Nucleus accumbens (tissue), 56 donors: ENCODE results near the gene SLC39A7.

ENCODE experiments used
- DNase-seq, 56 donors: peaks; one replicate each; lab custom pipeline; 2025; lab: John Stamatoyannopoulos, UW

Gene SLC39A7

GRCh38 chr6:33189164-33189563 is 11.5 kb upstream of the SLC39A7 start:
- DNase-seq = no peak

DNA sequence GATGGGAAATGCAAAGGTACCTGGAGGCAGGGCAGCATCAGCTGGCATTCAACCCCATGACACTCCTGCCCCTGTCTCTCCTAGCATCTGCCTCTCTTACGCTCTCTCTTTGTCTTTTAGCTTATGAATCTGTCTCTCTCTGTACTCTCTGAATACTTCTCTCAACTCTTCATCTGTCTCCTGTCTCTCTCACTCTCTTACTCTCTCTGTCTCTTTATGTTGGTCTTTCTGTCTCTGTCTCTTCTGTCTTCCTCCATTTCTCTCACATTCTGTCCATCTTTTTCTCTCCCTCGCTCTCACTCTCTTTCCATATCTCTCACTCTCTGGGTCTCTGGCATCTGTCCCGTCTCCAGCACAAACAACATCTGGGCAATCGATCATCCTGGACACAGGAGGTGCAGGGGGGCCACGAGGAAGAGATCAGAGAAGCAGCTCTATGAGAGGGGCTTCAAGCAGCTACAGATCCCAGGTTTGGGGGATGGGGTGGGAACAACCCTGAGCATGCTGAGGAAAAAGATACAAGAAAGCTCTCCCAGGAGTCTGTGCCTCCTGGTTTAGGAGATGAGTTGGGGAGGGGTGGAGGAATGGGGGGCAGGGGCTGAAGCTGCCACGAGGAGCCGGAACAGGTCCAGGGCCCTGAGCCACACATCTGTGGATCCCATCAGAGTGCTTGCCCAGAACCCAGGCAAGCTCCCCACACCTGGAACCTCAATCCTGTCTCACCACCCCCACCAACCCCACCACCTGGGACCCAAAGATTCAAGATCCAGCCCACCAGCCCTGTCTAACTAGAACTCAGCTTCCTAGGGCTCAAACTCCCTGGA is 10.8 kb upstream of the SLC39A7 start:
- no peak for DNase-seq

- peak in 3 of 56 donors; percentile 25 to 41 (median 26) for DNase-seq
Measured at GRCh38 chr6:33190504-33191107, 10.1 kb upstream of the SLC39A7 start.

DNA sequence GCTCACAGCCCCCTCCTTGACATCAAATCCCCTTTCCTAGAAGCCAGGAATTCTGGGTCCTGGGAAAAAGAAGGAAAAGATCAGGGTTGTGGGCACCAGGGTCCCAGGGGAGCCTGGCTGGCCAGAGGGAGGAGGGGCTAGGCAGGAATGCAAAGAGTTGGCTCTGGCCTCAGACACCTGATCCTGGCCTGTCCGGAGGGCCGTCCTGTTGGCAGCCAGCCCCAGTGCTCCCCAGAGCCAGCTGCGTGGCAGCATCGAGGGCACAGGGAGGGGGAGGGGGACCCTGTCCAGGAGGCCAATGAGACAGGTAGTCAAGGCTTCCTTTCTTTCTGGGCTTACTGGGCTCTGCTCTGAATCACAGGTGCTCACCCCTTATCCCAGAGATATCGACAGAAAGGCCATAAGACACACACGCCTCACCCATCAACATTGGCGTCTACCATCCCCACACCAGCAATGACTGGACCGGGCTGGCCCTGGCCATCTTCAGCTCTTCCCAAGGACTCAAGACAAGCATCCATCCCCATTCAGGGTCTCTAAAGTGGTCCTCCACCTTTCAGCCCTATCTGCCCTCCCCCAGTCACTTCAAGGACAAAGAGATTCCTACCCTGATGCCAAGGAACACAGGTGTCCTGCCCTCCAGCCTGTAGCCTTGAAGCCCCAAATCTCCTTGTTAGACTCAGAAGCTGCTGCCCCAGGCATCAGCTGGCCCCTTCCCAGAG is 9.1 kb upstream of the SLC39A7 start:
- peak in 2 of 56 donors; percentile 7 to 26 for DNase-seq

DNA sequence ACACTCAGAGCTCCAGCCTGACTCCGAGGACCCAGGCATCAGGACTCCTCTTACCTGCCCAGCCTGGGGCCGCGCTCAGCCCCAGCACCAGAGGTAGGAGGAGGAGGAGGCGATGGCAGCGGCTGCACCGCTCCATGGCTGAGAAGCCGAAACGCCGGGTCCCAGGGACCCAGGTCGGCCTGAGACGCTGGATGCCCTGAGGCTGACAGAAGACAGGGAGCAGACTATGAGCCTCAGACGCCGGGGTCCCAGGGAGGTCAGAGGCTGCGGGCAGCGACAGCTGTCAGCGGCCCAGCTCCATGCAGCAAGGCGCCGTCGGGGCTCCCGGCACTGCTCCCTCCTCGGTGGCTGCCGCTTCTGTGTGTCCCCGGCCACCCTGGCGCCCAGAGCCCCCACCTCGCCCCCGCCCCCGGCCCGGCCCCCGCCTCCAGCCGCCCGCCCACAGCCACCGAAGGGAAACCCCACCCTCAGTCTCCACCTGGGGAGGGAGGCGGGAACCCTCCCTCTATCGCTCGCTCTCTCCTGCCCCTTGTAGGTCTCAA is 8.5 kb upstream of the SLC39A7 start, which contains the start of gene COL11A2:
Gene COL11A2, minus strand, starts transcription at position 363 of the 542 bp plus-strand sequence. Its CDS starts 227 bp downstream, at position 136.
- DNase-seq = peak in 1 of 56 donors; percentile 18

DNA sequence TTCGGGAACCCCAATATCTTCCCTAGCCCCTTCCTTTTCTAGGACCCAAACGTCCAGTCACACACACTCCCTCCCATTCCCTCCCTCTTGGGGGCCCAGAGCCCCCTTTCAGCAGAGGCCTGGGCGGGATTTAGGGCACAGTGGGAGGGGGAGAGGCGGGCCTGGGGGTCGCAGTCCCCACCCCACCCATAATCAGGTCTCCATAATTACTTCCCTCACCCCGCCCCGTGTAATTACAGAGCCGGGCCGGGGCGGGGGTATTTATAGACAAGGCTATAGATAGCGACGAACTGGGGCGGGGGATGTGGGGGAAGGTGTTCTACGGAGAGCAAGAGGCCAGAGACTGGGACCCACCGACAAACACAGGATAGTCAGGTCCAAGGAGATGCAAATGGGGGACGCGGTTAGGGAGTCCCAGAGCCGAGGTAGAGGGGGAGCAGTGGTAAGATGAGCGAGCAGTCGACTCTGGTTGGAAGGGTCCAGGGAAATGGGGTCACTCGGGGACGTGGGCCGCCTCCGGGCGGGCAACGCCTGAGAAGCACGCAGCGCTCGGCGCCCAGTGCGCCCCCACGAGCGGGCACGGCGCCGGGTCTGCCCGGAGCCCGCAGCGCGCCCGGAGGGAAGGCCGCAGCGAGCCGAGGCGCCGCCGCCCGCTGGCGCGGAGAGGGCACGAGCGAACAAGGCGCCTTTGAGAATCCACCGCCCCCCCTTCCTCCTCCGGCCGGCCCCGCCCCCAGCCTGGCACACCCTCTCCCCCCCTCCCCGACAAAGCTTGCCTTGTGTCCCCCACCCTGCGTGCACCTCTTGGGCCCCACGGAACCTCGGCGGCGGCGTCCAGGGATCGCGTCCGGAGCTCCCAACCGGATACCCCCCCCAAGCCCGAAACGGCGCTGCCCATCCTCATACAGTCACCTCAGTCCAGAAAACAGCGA is 7.7 kb upstream of the SLC39A7 start:
- peak in 51 of 56 donors; percentile 24 to 86 (median 72) for DNase-seq

GRCh38 chr6:33193619-33194018 is 7.0 kb upstream of the SLC39A7 start:
- DNase-seq = peak in 2 of 56 donors; percentile 40 to 41

DNA sequence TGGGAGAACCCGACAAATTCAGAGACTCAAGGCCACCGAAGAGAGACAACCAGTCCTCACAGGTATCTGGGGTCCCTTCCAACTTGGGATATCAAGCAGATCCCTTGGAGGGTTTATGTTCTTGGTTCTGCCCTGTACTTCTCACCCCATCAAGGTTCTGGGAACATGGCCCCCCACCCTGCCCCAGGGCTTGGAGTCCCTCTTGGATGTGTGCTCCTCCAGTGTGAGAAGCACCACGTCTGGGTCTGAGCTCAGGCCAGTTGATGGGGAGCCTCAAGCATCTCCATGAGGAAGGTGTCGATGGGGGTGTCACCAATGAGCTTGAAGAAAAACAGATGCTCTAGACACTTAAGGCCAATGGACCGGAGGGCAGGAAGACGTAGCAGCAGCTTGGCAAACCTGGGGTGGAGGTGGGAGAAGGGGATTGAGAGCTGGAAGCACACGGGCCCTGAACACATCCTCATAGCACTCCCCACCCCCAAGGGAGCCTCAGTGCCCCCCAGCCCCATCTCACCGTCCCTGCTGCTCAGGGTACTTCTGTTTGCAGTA is 6.2 kb upstream of the SLC39A7 start:
- no peak for DNase-seq

- no peak for DNase-seq
Measured at GRCh38 chr6:33195304-33196165, 5.1 kb upstream of the SLC39A7 start.

DNA sequence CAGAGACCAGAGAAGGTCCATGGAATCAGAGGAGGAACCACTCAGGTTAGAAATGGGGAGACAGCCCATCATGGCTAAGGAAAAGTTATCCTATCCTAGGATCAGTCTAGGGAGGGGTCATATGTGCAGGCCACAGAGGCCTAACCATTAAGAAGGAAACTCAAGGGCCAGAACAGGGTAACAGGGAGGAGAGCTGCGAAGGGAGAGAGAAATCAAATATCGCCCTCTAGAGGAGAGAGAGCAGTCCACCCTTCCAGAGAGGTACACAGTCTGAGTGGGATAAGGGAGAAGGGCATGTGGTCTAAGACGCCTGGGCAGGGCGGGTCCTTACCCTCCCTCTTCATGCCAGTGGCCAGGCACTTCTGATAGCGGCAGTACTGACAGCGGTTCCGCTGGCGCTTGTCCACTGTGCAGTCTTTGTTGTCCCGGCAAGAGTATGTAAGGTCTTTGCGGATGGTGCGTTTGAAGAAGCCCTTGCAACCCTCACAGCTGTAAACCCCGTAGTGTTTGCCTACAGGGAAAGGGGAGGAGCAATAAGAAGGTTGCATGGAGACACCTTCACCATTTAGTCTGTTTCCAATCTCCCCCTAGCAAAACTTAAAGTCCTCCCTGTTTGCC is 3.1 kb upstream of the SLC39A7 start:
- DNase-seq = peak in 18 of 56 donors; percentile 8 to 48 (median 20)

DNA sequence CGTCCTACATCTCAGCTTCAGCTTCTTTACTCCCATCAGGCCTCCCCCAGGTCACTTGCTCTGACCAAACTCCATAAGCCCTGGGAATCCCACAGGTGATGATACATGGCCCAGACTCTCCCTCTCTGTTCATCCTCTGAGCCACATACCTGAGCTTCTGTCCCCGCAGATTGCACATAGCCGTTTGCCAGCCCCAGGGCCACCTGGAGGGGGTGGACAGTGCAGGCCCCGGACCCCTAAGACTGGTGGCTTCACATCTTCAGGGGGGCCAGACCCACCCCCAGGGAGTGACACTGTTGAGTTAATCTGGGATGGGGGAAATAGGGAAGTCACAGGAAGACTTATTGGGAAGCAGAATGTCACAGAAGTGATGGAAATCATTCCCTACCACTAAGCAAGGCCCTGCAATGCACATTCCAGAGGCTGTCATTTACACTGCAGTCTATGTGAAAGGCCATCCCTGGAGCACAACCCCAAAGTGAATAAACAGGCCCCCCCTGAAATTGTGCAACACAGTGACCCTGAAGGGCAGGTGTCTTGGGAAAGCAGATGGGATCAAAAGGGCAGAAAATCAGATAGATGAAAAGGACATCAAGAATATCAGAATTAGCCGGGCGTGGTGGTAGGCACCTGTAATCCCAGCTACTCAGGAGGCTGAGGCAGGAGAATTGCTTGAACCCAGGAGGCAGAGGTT is 2.4 kb upstream of the SLC39A7 start:
- no peak for DNase-seq

DNA sequence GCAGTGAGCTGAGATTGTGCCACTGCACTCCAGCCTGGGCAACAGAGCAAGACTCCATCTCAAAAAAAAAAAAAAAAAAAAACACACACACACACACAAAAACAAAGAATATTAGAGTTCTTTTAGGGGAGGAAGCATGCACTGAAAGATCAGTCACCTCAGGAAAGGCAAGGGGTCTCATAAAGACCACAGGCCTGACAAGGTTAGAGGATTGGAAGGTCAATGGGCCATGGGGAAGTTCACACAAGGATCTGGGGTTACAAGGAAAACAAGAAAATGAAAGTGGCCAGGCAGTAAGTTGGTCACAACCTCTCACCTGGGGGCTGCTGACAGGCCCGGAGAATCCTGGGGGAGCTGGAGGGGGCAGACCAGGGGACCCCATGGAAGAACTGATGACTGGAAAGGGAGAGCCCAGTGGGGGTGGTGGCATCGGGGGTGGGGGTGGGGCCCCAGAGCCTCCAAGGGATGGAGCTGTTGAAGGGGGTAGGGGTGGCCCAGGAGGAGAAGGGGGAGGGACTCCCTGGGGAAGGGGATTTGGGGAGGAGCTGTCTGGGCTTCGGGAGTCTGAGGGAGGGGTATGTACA is 1.7 kb upstream of the SLC39A7 start:
- no peak for DNase-seq

DNA sequence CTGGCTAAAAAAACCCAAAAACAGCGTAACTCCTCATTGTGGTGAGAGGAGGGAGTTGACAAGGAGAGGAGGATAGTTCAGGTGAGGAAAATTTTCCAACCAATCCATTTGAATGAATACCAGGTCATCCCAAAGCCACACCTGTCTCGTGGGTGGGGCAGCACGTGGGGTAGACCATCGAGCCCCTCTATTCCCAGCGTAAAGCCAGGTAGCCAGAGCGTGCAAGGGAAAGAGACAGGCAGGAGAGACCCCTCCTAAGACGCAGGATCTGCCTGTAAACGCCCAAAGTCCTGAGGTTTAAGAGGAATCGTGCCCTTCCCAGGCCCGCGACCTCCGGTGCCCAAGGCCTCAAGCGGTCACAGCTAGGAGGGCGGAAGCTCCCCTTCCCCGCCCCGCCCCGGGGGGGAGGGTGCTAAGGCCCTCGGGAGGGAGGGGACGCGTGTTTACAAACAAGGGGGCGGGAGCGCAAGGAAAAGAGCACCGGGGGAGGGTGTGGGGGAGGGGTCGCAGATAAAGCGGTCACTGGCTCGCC is 914 bp upstream of the SLC39A7 start:
- peak in 11 of 56 donors; percentile 50 to 82 (median 77) for DNase-seq

DNA sequence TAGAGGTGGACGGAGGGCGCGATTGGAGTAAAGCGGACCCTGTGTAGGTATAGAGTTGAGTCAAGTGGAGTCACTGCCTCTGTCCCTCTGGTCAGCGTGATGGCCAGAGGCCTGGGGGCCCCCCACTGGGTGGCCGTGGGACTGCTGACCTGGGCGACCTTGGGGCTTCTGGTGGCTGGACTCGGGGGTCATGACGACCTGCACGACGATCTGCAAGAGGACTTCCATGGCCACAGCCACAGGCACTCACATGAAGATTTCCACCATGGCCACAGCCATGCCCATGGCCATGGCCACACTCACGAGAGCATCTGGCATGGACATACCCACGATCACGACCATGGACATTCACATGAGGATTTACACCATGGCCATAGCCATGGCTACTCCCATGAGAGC is 479 bp downstream of the SLC39A7 start:
- DNase-seq = no peak

DNA sequence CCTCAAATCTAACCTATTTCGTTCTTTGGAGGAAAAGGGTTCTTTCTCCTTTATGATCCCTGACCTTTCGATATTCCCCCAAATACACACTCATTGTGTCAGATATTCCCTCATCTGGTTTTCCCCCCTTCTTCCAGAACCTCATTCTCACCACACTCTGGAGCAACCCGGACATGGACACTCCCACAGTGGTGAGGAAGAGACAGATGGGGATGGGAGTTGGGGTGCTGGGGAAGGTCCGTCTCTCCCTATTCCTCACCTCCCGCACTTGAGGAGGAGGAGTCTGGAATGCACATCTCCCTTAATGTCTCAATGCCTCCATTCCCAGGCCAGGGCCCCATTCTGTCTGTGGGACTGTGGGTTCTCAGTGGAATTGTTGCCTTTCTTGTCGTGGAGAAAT is 1.3 kb downstream of the SLC39A7 start:
- DNase-seq = no peak

DNA sequence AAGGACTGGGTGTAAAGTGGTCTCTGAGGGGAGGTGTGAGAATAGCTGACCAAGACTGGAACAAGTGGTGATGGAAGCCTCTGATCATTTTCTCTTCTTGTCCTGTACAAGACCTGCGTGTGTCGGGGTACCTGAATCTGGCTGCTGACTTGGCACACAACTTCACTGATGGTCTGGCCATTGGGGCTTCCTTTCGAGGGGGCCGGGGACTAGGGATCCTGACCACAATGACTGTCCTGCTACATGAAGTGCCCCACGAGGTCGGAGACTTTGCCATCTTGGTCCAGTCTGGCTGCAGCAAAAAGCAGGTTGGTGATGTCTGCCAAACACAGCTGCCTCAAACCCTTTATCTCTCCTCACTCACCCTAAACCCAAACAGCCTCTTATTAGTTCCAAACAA is 2.1 kb downstream of the SLC39A7 start:
- no peak for DNase-seq
